ENCODE measurements around the gene ALKBH3.

ALKBH3 gene

GRCh38 chr11:43968719-43969118 is 88.1 kb downstream of the ALKBH3 start:
- DNase-seq = no peak

GRCh38 chr11:43969543-43969942 is 88.9 kb downstream of the ALKBH3 start:
- DNase-seq = no peak

Measured in activated CD8-positive, alpha-beta memory T cell treated with anti-CD3 and anti-CD28 coated beads for 24 hours (primary cell).